Fibroblast of villous mesenchyme (primary cell): Measurements from ENCODE around the gene SLC13A4. TPM values are rescaled to one million over a fixed set of nuclear protein-coding genes. Genes with fewer than 3 reads are reported as not detected.
"Not testable (repeated sequence)": the region's sequence is repeated elsewhere in the genome, so short reads cannot be mapped to it uniquely, and the experiment has no call there.

Experiments used
- DNase-seq: peaks from one replicate; pipeline ENCODE4 v3.0.0-alpha.2; 2010; ENCODE audit warnings: low read depth
- H3K4me3 ChIP-seq: 2 replicates; pipeline ENCODE4 v1.5.1; 2011; ENCODE audit warnings: low read depth, mild to moderate bottlenecking, low read length
- total RNA-seq: library from RNA; depleted of rRNA; stranded (reverse); fragments of >200 nt; gene quantifications from 2 replicates; pipeline ENCODE4 v1.2.3, GENCODE V29; 2012
- TF ChIP-seq, protein P1 (sequence below): IDR thresholded peaks from 2 replicates; pipeline ENCODE4 v1.5.1; 2012; ENCODE audit warnings: low read depth, mild to moderate bottlenecking, low read length; ENCODE audit not compliant: insufficient read depth

Gene SLC13A4
- total RNA-seq, 1 donor: not detected

DNA sequence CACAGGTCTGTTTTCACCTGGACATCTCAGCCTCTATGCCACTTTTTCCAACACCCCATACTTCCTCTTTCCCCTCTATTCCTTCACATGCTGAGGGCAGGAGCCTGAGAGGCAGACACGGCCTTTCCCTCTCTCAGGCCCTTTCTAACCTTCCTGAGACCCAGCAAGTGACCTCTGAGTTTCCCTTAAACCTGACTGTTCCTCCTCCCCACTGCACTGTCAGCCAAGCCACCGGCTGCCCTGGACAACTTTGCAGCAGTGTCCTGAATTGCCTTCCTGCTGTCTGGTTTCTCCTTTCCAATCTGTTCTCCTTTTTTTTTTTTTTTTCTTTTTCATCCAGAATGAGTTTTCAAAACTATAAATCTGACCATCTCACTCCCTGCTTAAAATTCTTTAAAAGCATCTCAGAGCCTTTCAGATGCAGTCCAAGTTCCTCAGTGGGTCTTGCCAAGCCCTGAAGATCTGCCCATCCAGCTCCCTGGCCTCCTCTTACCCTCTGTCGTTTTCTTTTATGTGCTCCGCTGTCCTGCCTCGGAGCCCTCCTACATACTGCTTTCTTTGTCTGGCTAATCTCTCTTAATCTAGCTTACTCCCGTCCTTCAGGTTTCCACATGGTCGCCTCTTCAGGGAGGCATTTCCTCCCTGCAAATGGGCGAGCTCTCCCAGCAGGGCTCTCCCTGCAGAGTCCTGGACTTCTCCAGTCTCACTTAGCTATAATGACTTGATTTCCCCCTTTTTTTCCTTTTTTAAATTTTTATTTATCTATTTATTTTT is 30.5 kb downstream of the SLC13A4 start:
- H3K4me3 ChIP-seq: no peak overlapping the region
- TF ChIP-seq, protein P1, sequence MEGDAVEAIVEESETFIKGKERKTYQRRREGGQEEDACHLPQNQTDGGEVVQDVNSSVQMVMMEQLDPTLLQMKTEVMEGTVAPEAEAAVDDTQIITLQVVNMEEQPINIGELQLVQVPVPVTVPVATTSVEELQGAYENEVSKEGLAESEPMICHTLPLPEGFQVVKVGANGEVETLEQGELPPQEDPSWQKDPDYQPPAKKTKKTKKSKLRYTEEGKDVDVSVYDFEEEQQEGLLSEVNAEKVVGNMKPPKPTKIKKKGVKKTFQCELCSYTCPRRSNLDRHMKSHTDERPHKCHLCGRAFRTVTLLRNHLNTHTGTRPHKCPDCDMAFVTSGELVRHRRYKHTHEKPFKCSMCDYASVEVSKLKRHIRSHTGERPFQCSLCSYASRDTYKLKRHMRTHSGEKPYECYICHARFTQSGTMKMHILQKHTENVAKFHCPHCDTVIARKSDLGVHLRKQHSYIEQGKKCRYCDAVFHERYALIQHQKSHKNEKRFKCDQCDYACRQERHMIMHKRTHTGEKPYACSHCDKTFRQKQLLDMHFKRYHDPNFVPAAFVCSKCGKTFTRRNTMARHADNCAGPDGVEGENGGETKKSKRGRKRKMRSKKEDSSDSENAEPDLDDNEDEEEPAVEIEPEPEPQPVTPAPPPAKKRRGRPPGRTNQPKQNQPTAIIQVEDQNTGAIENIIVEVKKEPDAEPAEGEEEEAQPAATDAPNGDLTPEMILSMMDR: no peak
- no peak for DNase-seq

- no peak for DNase-seq
- TF ChIP-seq, protein P1: no peak
- H3K4me3 ChIP-seq: no peak overlapping the region
These were observed 34.4 kb downstream of the SLC13A4 start for GRCh38 chr7:135693558-135693957.

DNA sequence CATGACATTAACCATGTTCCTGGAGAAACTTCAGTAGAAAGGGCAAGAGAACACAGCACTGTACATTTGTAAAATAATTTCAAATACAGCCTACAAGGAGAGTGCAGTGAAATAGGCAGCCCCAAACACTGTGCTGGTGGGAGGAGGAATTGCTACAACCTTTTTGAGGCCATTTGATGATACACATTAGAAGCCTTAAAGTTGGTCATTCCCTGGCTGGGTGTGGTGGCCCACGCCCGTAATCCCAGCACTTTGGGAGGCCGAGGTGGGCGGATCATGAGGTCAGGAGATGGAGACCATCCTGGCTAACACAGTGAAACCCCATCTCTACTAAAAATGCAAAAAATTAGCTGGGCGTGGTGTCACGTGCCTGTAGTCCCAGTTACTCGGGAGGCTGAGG is 35.4 kb downstream of the SLC13A4 start:
- not testable (repeated sequence) for DNase-seq, H3K4me3 ChIP-seq

GRCh38 chr7:135692055-135692454 is 35.9 kb downstream of the SLC13A4 start:
- DNase-seq: no peak
- TF ChIP-seq, protein P1: no peak
- H3K4me3 ChIP-seq: no peak overlapping the region

DNA sequence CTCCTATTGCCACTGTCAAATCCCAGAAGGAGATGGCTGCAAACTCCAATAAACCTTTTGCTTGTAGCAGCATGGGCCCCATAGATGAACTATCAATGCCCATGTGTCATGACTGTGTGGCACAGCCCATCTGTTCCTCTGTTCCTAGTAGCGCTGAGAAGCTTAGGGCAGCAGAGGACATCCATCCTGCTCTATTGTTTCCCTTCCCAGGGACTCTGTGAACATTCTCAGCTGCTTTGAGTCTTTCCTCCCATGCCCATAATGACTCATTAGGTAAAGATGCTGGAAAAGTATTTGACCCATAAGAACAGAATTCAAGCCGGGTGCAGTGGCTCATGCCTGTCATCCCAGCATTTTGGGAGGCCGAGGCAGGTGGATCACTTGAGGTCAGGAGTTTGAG is 37.4 kb downstream of the SLC13A4 start:
- no peak for DNase-seq
- TF ChIP-seq, protein P1: no peak
- H3K4me3 ChIP-seq: no peak overlapping the region

DNA sequence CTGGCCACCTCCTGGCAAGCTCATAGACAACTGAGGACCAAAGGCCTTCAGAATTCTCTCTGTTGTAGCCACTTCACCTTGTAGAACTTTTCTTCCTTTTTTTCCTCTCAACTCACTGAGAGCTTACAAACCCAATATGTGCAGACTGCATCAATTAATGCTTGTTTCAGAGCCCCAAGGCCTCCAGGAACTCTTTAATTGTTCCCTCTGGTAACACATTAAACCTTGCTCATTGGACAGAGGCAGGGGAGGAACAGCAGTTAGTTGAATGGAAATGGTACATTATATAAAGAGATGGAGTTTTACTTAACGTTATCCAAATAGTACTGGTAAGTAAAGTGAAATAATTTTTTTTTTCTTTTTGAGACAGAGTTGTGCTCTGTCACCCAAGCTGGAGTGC is 40.5 kb downstream of the SLC13A4 start:
- H3K4me3 ChIP-seq: no peak overlapping the region
- no peak for DNase-seq
- TF ChIP-seq, protein P1: no peak

GRCh38 chr7:135685306-135686084 is 42.5 kb downstream of the SLC13A4 start:
- TF ChIP-seq, protein P1: no peak
- DNase-seq: no peak
- no peak overlapping the region for H3K4me3 ChIP-seq
